Ovary (tissue), 9 donors: Measurements from ENCODE around the gene SOX5. TPM values are rescaled to one million over a fixed set of nuclear protein-coding genes. Genes with fewer than 3 reads are reported as not detected.

ENCODE experiments used
- DNase-seq, 5 donors: peaks; one replicate each; pipeline ENCODE4 v3.0.0-alpha.2; 2019 to 2020
- H3K27ac ChIP-seq, 2 donors: fragments of 200-600 bp; one replicate each; pipeline versions ENCODE4 v1.5.1 to v1.8.0; 2019 to 2022
- H3K27me3 ChIP-seq: fragments of 200-600 bp; one replicate; pipeline ENCODE4 v1.8.0; 2022
- H3K36me3 ChIP-seq: fragments of 200-600 bp; sonication (generic); one replicate; pipeline ENCODE4 v1.5.1; 2019
- H3K4me1 ChIP-seq: one replicate; pipeline ENCODE4 v1.8.1; 2013; ENCODE audit warnings: mild to moderate bottlenecking, moderate library complexity; ENCODE audit not compliant: insufficient read depth
- H3K4me3 ChIP-seq: fragments of 200-600 bp; sonication (generic); one replicate; pipeline ENCODE4 v1.5.1; 2017
- H3K9me3 ChIP-seq, 2 donors: fragments of 200-600 bp in 1 of 2; sonication (generic) in 1 of 2; one replicate each; pipeline versions ENCODE4 v1.5.1 to v1.8.1; 2013 to 2019; ENCODE audit warnings: mild to moderate bottlenecking in 1 of 2, moderate library complexity in 1 of 2
- EP300 ChIP-seq: sonication (generic); formaldehyde crosslinking; IDR thresholded peaks from one replicate; pipeline ENCODE4 v1.6.1; 2017; ENCODE audit warnings: antibody characterized with exemption
- POLR2A ChIP-seq: fragments of 450-650 bp; IDR thresholded peaks from one replicate; pipeline ENCODE4 v1.6.1; 2017; ENCODE audit warnings: antibody characterized with exemption, mild to moderate bottlenecking, moderate library complexity
- WGBS, 3 donors: extraction: QIAGEN DNeasy Blood & Tissue Kit in 1 of 3; methylation state at CpG; one replicate each; pipeline versions ENCODE4 v1.1.5 to v1.1.7; 2013 to 2017; 5-methylcytosine and 5-hydroxymethylcytosine counted together
- intact Hi-C, 4 donors: fragments of 100-400 bp; cut with DNase I; formaldehyde crosslinking; loops; one replicate each; pipeline versions ENCODE4 v1.11.0 to v1.15.1; 2022 to 2023
- polyA plus RNA-seq, 2 donors: library from polyadenylated mRNA; stranded (reverse); fragments of 200-250 nt in 1 of 2; fragments of 350-450 nt in 1 of 2; fragmentation: Illumina TruSeq in 1 of 2; extraction: RNeasy Lipid Tissue Mini Kit (QIAGEN cat#74804) in 1 of 2; gene quantifications; one replicate each; pipeline ENCODE4 v1.2.3, GENCODE V29; 2013 to 2014
- total RNA-seq, 7 donors: library from RNA; depleted of rRNA in 2 of 7; stranded (reverse); fragments of >200 nt in 2 of 7; fragmentation: NEBNext Ultra II Directional in 3 of 7; extraction: Animal tissue kit (Norgen Biotek cat#: 25700) in 3 of 7; gene quantifications; one replicate each; pipeline versions ENCODE4 v1.1.0 to v1.2.4, GENCODE V29; 2016 to 2023
- TF ChIP-seq, protein P1 (sequence below), 3 donors: fragments of 450-650 bp in 2 of 3; fragments of 200-600 bp in 1 of 3; IDR thresholded peaks; one replicate each; pipeline versions ENCODE4 v1.5.1 to v1.8.0; 2016 to 2022; ENCODE audit warnings: antibody characterized with exemption in 3 of 3, mild to moderate bottlenecking in 1 of 3
- donor health status: DM: no; HTN: no; CAD: no; lungs with moderate emphysema.
- donor health status: DM: no; HTN: no; CAD: no.
- donor health status: Bipolar disorder and iron deficiency.
- donor health status: DM: yes; HTN: yes; CAD: no.
- donor health status: DM: no; HTN: no; CAD: no.
- donor health status: DM: yes; HTN: yes; CAD: no.

The SOX5 gene
- total and polyA plus RNA-seq, 9 donors, result 5.7 to 33.7 (median 21.4) TPM

DNA sequence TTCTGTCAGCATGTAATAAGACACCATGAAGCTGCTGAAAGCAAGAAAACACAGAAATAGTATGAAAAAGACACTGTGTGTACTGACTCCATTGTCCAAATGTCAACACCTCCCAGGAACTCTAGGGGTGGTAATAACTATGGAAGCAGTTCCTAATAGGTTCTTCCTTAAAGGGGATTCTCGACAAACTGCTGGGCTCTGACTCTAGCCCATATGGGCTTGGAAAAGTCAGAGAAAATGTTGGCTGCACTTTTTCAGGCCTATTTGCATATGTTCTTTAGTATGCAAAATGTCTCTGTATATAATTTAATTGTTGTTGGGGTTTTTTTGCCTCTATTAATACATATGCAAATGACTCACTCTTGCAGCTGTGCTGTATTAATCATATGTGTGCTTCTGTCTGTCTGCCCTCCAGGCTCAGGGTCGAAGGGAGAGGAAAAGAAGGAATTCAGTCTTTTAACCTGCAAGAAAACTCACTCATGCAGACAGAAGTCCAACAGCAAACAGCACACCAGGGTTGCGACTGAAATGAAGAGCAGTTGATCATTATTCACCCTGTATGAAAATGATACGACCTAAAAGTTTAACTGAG is 317.6 kb downstream of the SOX5 start:
- no peaks in the 10 kb centered on the region for H3K36me3 ChIP-seq
- no peak for DNase-seq
- H3K9me3 ChIP-seq, result no peaks in the 10 kb centered on the region
- TF ChIP-seq EP300 (no peak), POLR2A (no peak)
- TF ChIP-seq, protein P1, sequence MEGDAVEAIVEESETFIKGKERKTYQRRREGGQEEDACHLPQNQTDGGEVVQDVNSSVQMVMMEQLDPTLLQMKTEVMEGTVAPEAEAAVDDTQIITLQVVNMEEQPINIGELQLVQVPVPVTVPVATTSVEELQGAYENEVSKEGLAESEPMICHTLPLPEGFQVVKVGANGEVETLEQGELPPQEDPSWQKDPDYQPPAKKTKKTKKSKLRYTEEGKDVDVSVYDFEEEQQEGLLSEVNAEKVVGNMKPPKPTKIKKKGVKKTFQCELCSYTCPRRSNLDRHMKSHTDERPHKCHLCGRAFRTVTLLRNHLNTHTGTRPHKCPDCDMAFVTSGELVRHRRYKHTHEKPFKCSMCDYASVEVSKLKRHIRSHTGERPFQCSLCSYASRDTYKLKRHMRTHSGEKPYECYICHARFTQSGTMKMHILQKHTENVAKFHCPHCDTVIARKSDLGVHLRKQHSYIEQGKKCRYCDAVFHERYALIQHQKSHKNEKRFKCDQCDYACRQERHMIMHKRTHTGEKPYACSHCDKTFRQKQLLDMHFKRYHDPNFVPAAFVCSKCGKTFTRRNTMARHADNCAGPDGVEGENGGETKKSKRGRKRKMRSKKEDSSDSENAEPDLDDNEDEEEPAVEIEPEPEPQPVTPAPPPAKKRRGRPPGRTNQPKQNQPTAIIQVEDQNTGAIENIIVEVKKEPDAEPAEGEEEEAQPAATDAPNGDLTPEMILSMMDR (IDR thresholded peaks at IDR 0.05), result no peak
- H3K4me3 ChIP-seq, result no peak overlapping the region
- WGBS, 3 donors, result 77 to 82% (median 82%) methylated on average over 4 of the region's 4 CpGs
- no peak overlapping the region for H3K27ac ChIP-seq
- H3K27me3 ChIP-seq, result no peaks in the 10 kb centered on the region
- H3K4me1 ChIP-seq, result no peaks in the 10 kb centered on the region
- intact Hi-C loops, result no loop called here

DNA sequence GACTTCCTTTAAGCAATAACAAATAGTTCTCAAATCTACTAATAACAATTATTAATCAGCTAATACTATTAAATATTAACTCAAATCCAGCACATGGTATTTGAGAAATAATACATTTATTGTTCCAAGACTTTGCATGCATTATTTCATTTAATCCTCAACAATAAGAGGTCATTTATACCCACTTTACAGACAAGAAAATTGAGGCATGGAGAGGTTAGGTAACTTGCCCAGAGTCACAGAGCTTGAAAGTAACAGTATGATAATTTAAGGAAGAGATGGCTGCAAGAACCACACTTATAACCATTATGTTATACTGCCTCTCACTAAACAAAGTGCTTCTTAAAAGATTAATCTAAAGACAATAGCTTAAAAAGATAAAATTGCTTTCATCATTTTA is 318.9 kb downstream of the SOX5 start:
- no peak overlapping the region for H3K27ac ChIP-seq
- no peak for DNase-seq
- intact Hi-C loops, result no loop called here
- H3K4me1 ChIP-seq, result no peaks in the 10 kb centered on the region
- no peaks in the 10 kb centered on the region for H3K36me3 ChIP-seq
- H3K4me3 ChIP-seq, result no peak overlapping the region
- H3K27me3 ChIP-seq, result no peaks in the 10 kb centered on the region
- H3K9me3 ChIP-seq, result no peaks in the 10 kb centered on the region
- no peak for TF ChIP-seq EP300
- no peak for TF ChIP-seq POLR2A
- TF ChIP-seq, protein P1 (IDR thresholded peaks at IDR 0.05), result no peak

DNA sequence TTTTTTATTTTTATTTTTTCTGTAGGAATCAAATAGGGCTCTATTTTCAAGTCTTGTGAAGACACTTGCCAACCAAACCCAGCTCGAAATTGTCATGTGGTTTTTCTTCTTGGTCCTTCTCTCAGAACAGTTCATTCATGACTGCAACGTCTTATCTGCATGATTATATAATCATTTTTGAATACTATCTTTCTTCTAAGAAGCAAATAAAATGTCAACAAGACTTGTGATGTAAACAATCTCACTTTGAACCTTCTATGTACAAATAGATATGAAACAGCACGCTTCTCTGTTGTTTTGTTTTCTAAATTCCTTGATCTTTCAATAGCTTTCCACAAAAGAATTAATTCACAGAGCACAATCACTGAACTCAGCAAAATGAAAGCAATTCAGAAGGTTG is 320.7 kb downstream of the SOX5 start:
- Histone ChIP-seq H3K27ac (no peak overlapping the region), H3K9me3 (no peaks in the 10 kb centered on the region), H3K36me3 (no peaks in the 10 kb centered on the region), H3K4me3 (no peak overlapping the region), H3K27me3 (no peaks in the 10 kb centered on the region), H3K4me1 (no peaks in the 10 kb centered on the region)
- WGBS, 3 donors, result 8 to 15% (median 13%) methylated on average over 3 of the region's 3 CpGs
- intact Hi-C loops, result no loop called here
- DNase-seq, result no peak
- TF ChIP-seq POLR2A (no peak), EP300 (no peak)
- TF ChIP-seq, protein P1 (IDR thresholded peaks at IDR 0.05), result no peak

- DNase-seq, result no peak
- 93 to 98% (median 97%) methylated on average over 3 of the region's 3 CpGs for WGBS, 3 donors
- no peaks in the 10 kb centered on the region for H3K36me3 ChIP-seq
- no peak overlapping the region for H3K27ac ChIP-seq
- no peaks in the 10 kb centered on the region for H3K9me3 ChIP-seq
- H3K4me3 ChIP-seq, result no peak overlapping the region
- no peaks in the 10 kb centered on the region for H3K27me3 ChIP-seq
- intact Hi-C loops, result no loop called here
- no peak for TF ChIP-seq POLR2A
- TF ChIP-seq EP300, result no peak
- TF ChIP-seq, protein P1 (IDR thresholded peaks at IDR 0.05), result no peak
- no peaks in the 10 kb centered on the region for H3K4me1 ChIP-seq
Observed at GRCh38 chr12:23626791-23627190, 322.7 kb downstream of the SOX5 start.
